Activated CD4-positive, alpha-beta T cell treated with anti-CD3 and anti-CD28 coated beads, Interleukin-2, amount 10 ng/mL, durations not matched to agents 24 days and 14 days (primary cell): ENCODE data around the gene BEAN1. TPM values are rescaled to one million over a fixed set of nuclear protein-coding genes. Genes with fewer than 3 reads are reported as not detected.
"Not testable (repeated sequence)": the region's sequence is repeated elsewhere in the genome, so short reads cannot be mapped to it uniquely, and the experiment has no call there.

Experiments used
- DNase-seq: peaks from one replicate; pipeline ENCODE4 v3.0.0; 2022
- H3K27ac Mint-ChIP-seq: one replicate; pipeline ENCODE4 v1.8.0; 2022; ENCODE audit warnings: mild to moderate bottlenecking, mixed read lengths
- H3K27me3 Mint-ChIP-seq: one replicate; pipeline ENCODE4 v1.8.0; 2022; ENCODE audit warnings: mixed read lengths
- H3K36me3 Mint-ChIP-seq: one replicate; pipeline ENCODE4 v1.8.0; 2022; ENCODE audit warnings: low read depth, mild to moderate bottlenecking, mixed read lengths
- H3K4me1 Mint-ChIP-seq: one replicate; pipeline ENCODE4 v1.8.0; 2021; ENCODE audit warnings: mixed read lengths
- H3K4me3 Mint-ChIP-seq: one replicate; pipeline ENCODE4 v1.8.0; 2022; ENCODE audit warnings: mild to moderate bottlenecking, moderate library complexity, mixed read lengths
- H3K9me3 Mint-ChIP-seq: one replicate; pipeline ENCODE4 v1.8.0; 2021; ENCODE audit warnings: mixed read lengths
- intact Hi-C: fragments of 100-400 bp; cut with micrococcal nuclease; formaldehyde crosslinking; loops from one replicate; pipeline ENCODE4 v1.15.1; 2023
- total RNA-seq: library from RNA; stranded (reverse); gene quantifications from 2 replicates; pipeline ENCODE4 v1.2.3, GENCODE V29; 2022

The BEAN1 gene
- total RNA-seq, 1 donor from 2014 or later: not detected

DNA sequence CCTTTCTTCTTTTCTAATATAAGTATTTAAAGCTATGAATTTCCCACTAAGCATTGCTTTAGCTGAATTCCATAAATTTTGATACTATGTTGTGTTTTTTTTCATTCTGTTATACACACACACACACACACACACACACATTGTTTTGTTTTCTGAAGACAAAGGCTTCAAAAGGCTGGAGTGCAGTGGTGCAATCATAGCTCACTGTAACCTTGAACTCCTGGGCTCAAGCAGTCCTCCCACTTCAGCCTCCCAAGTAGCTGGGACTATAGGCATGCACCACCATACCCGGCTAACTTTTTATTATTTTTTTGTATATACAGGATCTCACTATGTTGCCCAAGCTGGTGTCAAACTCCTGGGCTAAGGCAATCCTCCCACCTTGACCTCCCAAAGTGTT lies 26.1 kb downstream of the BEAN1 start:
- H3K4me1 Mint-ChIP-seq, H3K9me3 Mint-ChIP-seq, intact Hi-C loops, H3K36me3 Mint-ChIP-seq, H3K4me3 Mint-ChIP-seq, DNase-seq, H3K27ac Mint-ChIP-seq: not testable (repeated sequence)
- peaks cover 15% of the 10 kb centered on the region for H3K27me3 Mint-ChIP-seq

DNA sequence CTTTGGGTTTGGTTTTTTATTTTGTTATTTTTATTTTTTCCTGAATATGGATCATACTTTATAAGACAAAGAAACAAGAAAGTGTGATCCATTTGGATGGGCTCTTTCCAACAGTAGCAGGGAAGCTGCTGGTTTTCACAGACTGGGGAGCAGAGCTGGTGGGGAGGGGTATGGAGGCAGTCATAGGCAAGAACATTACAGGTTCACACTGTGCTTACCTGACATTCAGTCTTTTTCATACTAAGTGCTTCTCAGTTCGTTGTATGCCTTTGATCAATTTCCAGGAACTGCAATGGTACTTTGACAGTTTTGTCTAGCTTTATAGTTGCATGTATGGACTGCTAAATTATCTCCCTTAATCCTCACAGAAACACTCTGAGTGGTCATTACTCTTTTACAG lies 27.7 kb downstream of the BEAN1 start:
- intact Hi-C loops: no loop called here
- no peaks in the 10 kb centered on the region for H3K4me1 Mint-ChIP-seq
- H3K4me3 Mint-ChIP-seq: no peak overlapping the region
- no peak for DNase-seq
- H3K9me3 Mint-ChIP-seq: no peaks in the 10 kb centered on the region
- H3K27me3 Mint-ChIP-seq: peaks cover 21% of the 10 kb centered on the region
- no peaks in the 10 kb centered on the region for H3K36me3 Mint-ChIP-seq
- H3K27ac Mint-ChIP-seq: no peak overlapping the region

- Mint-ChIP-seq H3K9me3 (no peaks in the 10 kb centered on the region), H3K4me1 (no peaks in the 10 kb centered on the region), H3K36me3 (no peaks in the 10 kb centered on the region), H3K4me3 (no peak overlapping the region), H3K27ac (no peak overlapping the region), H3K27me3 (peaks cover 28% of the 10 kb centered on the region)
- no peak for DNase-seq
- intact Hi-C loops: no loop called here
These were observed 28.9 kb downstream of the BEAN1 start for GRCh38 chr16:66455970-66456369.

- Mint-ChIP-seq H3K36me3 (no peaks in the 10 kb centered on the region), H3K4me3 (no peak overlapping the region), H3K9me3 (no peaks in the 10 kb centered on the region), H3K27ac (no peak overlapping the region), H3K4me1 (no peaks in the 10 kb centered on the region), H3K27me3 (peaks cover 40% of the 10 kb centered on the region)
- no peak for DNase-seq
- intact Hi-C loops: no loop called here
These were observed 30.8 kb downstream of the BEAN1 start for GRCh38 chr16:66457888-66458287.

- H3K27me3 Mint-ChIP-seq: peaks cover 43% of the 10 kb centered on the region
- no peak for DNase-seq
- intact Hi-C loops: no loop called here
- H3K27ac Mint-ChIP-seq: no peak overlapping the region
- no peaks in the 10 kb centered on the region for H3K9me3 Mint-ChIP-seq
- no peaks in the 10 kb centered on the region for H3K4me1 Mint-ChIP-seq
- H3K4me3 Mint-ChIP-seq: no peak overlapping the region
- no peaks in the 10 kb centered on the region for H3K36me3 Mint-ChIP-seq
These were observed 31.2 kb downstream of the BEAN1 start for GRCh38 chr16:66458292-66458691.

DNA sequence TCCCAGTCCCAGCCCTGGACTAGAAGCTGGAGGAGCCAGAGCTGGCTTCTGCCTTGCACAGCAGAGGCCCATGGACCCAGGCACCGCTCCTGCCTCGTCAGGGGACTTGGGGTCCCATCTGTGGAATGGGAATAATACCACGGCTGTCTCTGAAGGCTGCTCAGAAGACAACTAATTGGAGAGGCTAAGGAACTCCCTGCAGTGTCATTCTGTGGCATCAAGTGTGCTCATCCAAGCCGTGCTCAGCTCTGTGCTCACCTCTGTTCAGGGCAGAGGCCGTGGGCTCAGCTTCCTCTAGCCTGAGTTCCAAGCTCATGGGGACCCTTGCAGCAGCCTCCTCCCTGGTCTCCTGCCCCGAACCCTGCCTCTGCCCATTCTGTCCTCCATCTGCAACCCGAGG lies 31.8 kb downstream of the BEAN1 start:
- Mint-ChIP-seq H3K36me3 (no peaks in the 10 kb centered on the region), H3K27me3 (peaks cover 49% of the 10 kb centered on the region), H3K9me3 (no peaks in the 10 kb centered on the region), H3K27ac (no peak overlapping the region), H3K4me3 (no peak overlapping the region), H3K4me1 (no peaks in the 10 kb centered on the region)
- intact Hi-C loops: no loop called here
- DNase-seq: no peak

GRCh38 chr16:66459878-66460277 lies 32.8 kb downstream of the BEAN1 start:
- Mint-ChIP-seq H3K4me3 (no peak overlapping the region), H3K27me3 (peaks cover 54% of the 10 kb centered on the region), H3K9me3 (no peaks in the 10 kb centered on the region), H3K27ac (no peak overlapping the region), H3K4me1 (no peaks in the 10 kb centered on the region), H3K36me3 (no peaks in the 10 kb centered on the region)
- DNase-seq: no peak
- intact Hi-C loops: no loop called here

GRCh38 chr16:66460703-66461102 lies 33.6 kb downstream of the BEAN1 start:
- Mint-ChIP-seq H3K36me3 (no peaks in the 10 kb centered on the region), H3K4me1 (no peaks in the 10 kb centered on the region), H3K4me3 (no peak overlapping the region), H3K27ac (no peak overlapping the region), H3K9me3 (no peaks in the 10 kb centered on the region), H3K27me3 (peaks cover 60% of the 10 kb centered on the region)
- intact Hi-C loops: no loop called here
- DNase-seq: no peak

DNA sequence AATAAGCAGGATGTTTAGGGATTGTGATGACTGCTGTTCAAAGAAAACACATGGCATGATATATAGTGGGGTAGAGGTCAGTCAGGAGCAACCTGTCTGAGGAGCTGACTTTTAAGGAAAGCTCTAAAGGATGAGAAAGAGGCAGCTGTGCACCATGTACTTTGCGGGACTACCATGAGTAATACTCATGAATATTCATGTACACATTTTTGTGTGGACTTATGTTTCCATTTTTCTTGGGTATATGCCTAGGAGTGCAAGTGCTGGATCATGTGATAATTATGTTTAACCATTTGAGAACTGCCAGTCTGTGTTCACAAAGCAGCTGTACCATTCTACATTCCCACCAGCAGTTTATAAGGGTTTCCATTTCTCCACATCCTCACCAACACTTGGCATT lies 35.8 kb downstream of the BEAN1 start:
- no peaks in the 10 kb centered on the region for H3K9me3 Mint-ChIP-seq
- no peak overlapping the region for H3K4me3 Mint-ChIP-seq
- peaks cover 1% of the 10 kb centered on the region for H3K36me3 Mint-ChIP-seq
- intact Hi-C loops: no loop called here
- H3K27ac Mint-ChIP-seq: no peak overlapping the region
- no peaks in the 10 kb centered on the region for H3K4me1 Mint-ChIP-seq
- no peak for DNase-seq
- peaks cover 50% of the 10 kb centered on the region for H3K27me3 Mint-ChIP-seq

DNA sequence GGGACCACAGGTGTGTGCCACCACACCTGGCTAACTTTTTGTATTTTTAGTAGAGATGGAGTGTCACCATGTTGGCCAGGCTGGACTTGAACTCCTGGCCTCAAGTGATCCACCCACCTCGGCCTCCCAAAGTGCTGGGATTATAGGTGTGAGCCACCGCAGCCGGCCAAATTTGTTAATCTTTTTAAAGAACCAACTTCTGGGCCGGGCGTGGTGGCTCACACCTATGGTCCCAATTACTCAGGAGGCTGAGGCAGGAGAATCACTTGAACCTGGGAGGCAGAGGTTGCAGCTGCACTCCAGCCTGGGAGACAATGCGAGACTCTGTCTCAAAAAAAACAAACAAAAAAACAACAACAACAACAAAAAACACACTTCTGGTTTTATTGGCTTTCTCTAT lies 38.9 kb downstream of the BEAN1 start:
- H3K27ac Mint-ChIP-seq, H3K9me3 Mint-ChIP-seq, H3K4me3 Mint-ChIP-seq, DNase-seq, H3K4me1 Mint-ChIP-seq, H3K36me3 Mint-ChIP-seq, intact Hi-C loops: not testable (repeated sequence)
- H3K27me3 Mint-ChIP-seq: peaks cover 36% of the 10 kb centered on the region

DNA sequence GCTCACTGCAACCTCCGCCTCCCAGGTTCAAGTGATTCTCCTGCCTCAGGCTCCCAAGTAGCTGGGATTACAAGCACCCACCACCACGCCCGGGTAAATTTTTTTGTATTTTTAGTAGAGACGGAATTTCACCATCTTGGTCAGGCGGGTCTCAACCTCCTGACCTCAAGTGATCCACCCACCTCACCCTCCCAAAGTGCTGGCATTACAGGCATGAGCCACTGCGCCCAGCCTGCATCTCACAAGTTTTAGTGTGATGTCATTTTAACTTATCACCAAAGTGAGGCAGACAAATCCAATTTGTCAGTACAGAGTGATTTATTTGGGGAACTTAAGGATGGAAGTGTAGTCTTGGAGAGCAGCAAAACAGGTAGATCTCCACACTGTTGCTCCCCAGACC lies 39.5 kb downstream of the BEAN1 start:
- H3K36me3 Mint-ChIP-seq, intact Hi-C loops, H3K4me3 Mint-ChIP-seq, DNase-seq, H3K9me3 Mint-ChIP-seq, H3K27ac Mint-ChIP-seq, H3K4me1 Mint-ChIP-seq: not testable (repeated sequence)
- peaks cover 33% of the 10 kb centered on the region for H3K27me3 Mint-ChIP-seq

GRCh38 chr16:66467611-66468010 lies 40.5 kb downstream of the BEAN1 start:
- Mint-ChIP-seq H3K27me3 (peaks cover 26% of the 10 kb centered on the region), H3K4me3 (no peak overlapping the region), H3K9me3 (no peaks in the 10 kb centered on the region), H3K36me3 (peaks cover 1% of the 10 kb centered on the region), H3K4me1 (no peaks in the 10 kb centered on the region), H3K27ac (no peak overlapping the region)
- intact Hi-C loops: no loop called here
- DNase-seq: no peak

DNA sequence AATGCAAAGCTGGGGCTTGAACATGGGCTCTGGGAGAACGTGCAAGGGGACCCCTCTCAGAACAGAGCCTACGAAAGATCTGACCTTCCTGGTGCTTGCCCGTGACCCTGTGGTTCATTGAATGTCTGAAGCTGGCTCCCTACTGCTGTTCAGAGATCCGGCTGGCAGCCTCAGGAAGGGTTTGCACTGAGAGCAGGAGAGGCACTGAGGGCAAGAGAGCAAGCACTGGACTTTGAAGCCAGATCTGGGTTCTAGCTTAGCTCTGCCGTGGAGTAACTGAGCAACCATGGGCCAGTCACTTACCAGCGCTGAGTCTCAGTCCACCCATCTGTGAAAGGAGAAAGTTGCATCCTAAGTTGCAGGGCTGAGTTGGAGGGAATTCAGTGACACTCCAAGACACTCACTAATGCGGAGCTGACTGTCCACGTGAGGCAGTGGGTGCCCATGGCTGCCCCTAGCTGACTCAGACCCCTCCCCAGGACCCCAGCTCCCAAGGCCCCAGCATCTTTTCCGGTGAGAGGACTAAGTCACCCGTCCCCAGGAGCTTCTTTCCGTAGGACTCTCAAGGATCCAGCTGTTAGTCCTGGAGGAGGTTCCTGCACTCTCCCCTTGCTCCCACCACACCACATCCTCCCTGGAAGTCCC lies 41.3 kb downstream of the BEAN1 start:
- Mint-ChIP-seq H3K36me3 (peaks cover 1% of the 10 kb centered on the region), H3K9me3 (no peaks in the 10 kb centered on the region), H3K4me3 (no peak overlapping the region), H3K27me3 (peaks cover 19% of the 10 kb centered on the region), H3K27ac (no peak overlapping the region), H3K4me1 (no peaks in the 10 kb centered on the region)
- intact Hi-C loops: no loop called here
- no peak for DNase-seq

DNA sequence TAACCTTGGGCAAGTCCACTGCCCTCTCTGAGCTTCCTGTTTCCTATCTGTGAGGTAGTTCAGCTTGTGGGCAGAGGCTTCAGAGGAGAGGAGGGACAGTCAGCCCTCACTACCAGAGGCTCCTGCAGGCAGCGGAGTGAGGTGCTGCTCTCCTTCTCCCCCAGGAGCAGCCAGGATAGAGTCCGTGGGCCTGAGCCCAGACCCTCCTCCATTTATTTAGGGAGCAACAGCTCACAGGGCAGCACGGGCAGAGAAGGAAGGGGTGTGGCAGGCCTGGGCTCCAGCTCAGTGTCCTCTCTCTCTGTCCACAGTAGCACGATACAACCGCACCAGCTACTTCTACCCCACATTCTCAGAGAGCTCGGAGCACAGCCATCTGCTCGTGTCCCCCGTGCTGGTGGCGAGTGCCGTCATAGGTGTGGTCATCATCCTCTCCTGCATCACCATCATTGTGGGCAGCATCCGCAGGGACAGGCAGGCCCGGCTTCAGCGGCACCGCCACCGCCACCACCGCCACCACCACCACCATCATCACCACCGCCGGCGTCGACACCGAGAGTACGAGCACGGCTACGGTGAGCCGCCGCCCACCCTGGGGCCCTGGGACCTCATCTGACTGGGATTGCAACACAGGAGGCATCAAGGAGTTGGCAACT lies 42.3 kb downstream of the BEAN1 start:
- Mint-ChIP-seq H3K36me3 (peaks cover 1% of the 10 kb centered on the region), H3K9me3 (no peaks in the 10 kb centered on the region), H3K4me3 (no peak overlapping the region), H3K4me1 (peaks cover 7% of the 10 kb centered on the region), H3K27me3 (peaks cover 12% of the 10 kb centered on the region), H3K27ac (no peak overlapping the region)
- DNase-seq: no peak
- intact Hi-C loops: no loop called here
